Measurements from ENCODE around the gene PACRG. TPM values are rescaled to one million over a fixed set of nuclear protein-coding genes. Genes with fewer than 3 reads are reported as not detected.

The PACRG gene
- total RNA-seq, 1 donor from 2014 or later = 10.5 TPM

DNA sequence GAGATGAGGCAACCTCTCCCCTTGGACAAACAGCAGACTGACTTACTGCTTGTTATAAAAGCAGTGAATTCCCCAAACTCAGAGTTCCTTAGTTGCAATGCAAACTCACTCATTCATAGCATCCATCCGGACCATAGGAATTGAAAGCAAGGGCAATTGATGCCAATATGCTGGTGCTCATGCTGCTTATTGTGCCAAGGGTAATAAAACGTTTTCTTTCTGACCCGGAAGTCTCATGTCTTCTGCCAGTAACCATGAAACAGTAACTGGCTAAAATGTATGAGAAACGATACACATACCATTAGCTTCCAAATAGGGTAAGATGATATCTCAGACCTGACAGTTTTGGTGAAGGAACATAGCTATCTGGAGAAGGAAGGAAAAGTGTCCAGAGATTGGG, 18.3 kb upstream of the PACRG start:
- no peak for TF ChIP-seq CTCF (IDR thresholded peaks at IDR 0.05; ENCODE audit: borderline replicate concordance)
- intact Hi-C loops (cut with micrococcal nuclease) = no loop called here
- H3K4me1 ChIP-seq = peaks cover 29% of the 10 kb centered on the region

DNA sequence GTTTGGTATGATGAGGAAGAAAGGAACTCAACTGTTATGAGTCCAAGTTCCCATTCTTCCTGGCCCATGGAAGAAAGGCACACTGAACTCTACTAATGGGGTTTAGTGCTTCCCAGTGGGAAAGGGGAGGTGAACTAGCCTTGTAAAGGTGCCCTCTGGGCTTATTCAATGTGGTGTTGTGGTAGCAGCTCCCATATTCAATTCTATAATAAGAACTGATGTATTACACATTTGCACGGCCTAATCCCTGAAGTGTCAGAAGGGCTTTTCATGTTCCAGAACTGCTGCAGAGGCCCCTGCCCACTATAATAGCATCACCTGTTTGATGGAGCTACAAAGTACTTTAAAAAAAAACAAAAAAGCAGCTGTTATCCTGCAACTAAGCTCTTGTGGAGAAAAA, 17.4 kb upstream of the PACRG start:
- Histone ChIP-seq H3K9me3 (replicated peaks) (no peaks in the 10 kb centered on the region), H3K4me1 (peaks cover 25% of the 10 kb centered on the region), H3K4me3 (no peak overlapping the region), H3K36me3 (no peaks in the 10 kb centered on the region), H3K27ac (replicated peaks) (no peak overlapping the region), H3K27me3 (ENCODE audit: low read depth) (no peaks in the 10 kb centered on the region)
- intact Hi-C loops (cut with micrococcal nuclease) = no loop called here
- no peak for DNase-seq
- TF ChIP-seq CTCF (IDR thresholded peaks at IDR 0.05; ENCODE audit: borderline replicate concordance) = no peak

More for the DNA sequence above, 18.3 kb upstream of the PACRG start:
- Histone ChIP-seq H3K4me3 (no peak overlapping the region), H3K27me3 (ENCODE audit: low read depth) (no peaks in the 10 kb centered on the region), H3K9me3 (replicated peaks) (no peaks in the 10 kb centered on the region), H3K27ac (replicated peaks) (no peak overlapping the region), H3K36me3 (no peaks in the 10 kb centered on the region)
- DNase-seq = no peak

GRCh38 chr6:162710936-162711335, 16.8 kb upstream of the PACRG start:
- DNase-seq = no peak
- Histone ChIP-seq H3K27ac (replicated peaks) (no peak overlapping the region), H3K4me3 (no peak overlapping the region)

GRCh38 chr6:162711376-162711775, 16.4 kb upstream of the PACRG start:
- H3K27ac ChIP-seq (replicated peaks) = no peak overlapping the region
- no peaks in the 10 kb centered on the region for H3K36me3 ChIP-seq
- no peaks in the 10 kb centered on the region for H3K9me3 ChIP-seq (replicated peaks)
- H3K4me3 ChIP-seq = no peak overlapping the region
- TF ChIP-seq CTCF (IDR thresholded peaks at IDR 0.05; ENCODE audit: borderline replicate concordance) = no peak
- H3K4me1 ChIP-seq = peaks cover 15% of the 10 kb centered on the region
- DNase-seq = no peak
- H3K27me3 ChIP-seq (ENCODE audit: low read depth) = no peaks in the 10 kb centered on the region
- intact Hi-C loops (cut with micrococcal nuclease) = no loop called here

More at GRCh38 chr6:162710936-162711335, 16.8 kb upstream of the PACRG start:
- Histone ChIP-seq H3K4me1 (peaks cover 20% of the 10 kb centered on the region), H3K36me3 (no peaks in the 10 kb centered on the region), H3K9me3 (replicated peaks) (no peaks in the 10 kb centered on the region), H3K27me3 (ENCODE audit: low read depth) (no peaks in the 10 kb centered on the region)
- TF ChIP-seq CTCF (IDR thresholded peaks at IDR 0.05; ENCODE audit: borderline replicate concordance) = no peak
- intact Hi-C loops (cut with micrococcal nuclease) = no loop called here

DNA sequence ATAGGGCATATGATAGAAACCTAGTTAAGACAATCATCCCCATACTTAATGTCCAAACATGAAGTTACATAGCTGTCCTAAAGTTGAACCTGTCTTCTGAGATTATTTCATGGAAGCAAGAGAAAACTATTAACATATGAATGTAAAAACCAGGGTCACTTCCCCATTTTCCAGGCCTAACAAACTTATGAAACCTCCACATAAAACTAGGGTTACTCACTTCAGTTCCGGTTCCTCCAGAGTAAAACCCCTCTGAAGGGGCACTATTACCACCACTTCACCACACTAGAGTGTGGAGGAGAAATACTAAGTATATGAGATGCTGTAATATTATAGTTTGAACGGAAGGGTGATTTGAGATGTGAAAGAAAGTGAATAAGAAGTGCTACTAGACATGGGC, 15.1 kb upstream of the PACRG start:
- Histone ChIP-seq H3K4me1 (peaks cover 5% of the 10 kb centered on the region), H3K4me3 (no peak overlapping the region), H3K36me3 (no peaks in the 10 kb centered on the region), H3K27me3 (ENCODE audit: low read depth) (no peaks in the 10 kb centered on the region), H3K9me3 (replicated peaks) (peaks cover 8% of the 10 kb centered on the region), H3K27ac (replicated peaks) (no peak overlapping the region)
- no peak for TF ChIP-seq CTCF (IDR thresholded peaks at IDR 0.05; ENCODE audit: borderline replicate concordance)
- DNase-seq = no peak
- intact Hi-C loops (cut with micrococcal nuclease) = no loop called here
